NCI-H2196 (cell line): Measurements from ENCODE around the gene GREB1L.
"Not testable (repeated sequence)": the region's sequence is repeated elsewhere in the genome, so short reads cannot be mapped to it uniquely, and the experiment has no call there.

Experiments used
- DNase-seq: peaks from one replicate; lab custom pipeline; 2025; ENCODE audit not compliant: unreplicated experiment; lab: John Stamatoyannopoulos, UW

The GREB1L gene

GRCh38 chr18:21242141-21242779, at the start of gene GREB1L:
TSS of gene GREB1L (plus strand) at chr18:21242232. CDS start at chr18:21383519, 141,287 bp downstream.
- DNase-seq, result peak; percentile 29

DNA sequence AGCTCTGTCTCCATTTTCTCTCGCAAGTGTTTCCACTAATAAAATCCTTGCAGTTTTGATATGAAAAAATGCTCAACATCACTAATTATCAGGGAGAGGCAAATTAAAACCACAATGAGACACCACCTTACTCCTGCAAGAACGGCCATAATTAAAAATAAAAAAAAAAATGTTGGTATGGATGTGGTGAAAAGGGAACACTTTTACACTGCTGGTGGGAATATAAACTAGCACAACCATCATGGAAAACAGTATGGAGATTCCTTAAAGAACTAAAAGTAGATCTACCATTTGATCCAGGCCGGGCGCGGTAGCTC, 49.8 kb upstream of the GREB1L start:
- no peak for DNase-seq

- DNase-seq, result peak; percentile 36
These were observed 46.9 kb upstream of the GREB1L start for GRCh38 chr18:21194871-21195771.

GRCh38 chr18:21196426-21196825, 45.6 kb upstream of the GREB1L start:
- DNase-seq, result no peak

- DNase-seq, result no peak
These were observed 38.9 kb upstream of the GREB1L start for GRCh38 chr18:21203126-21203525.

- DNase-seq, result no peak
These were observed 38.3 kb upstream of the GREB1L start for GRCh38 chr18:21203542-21204241.

- no peak for DNase-seq
These were observed 36.3 kb upstream of the GREB1L start for GRCh38 chr18:21205695-21206094.

DNA sequence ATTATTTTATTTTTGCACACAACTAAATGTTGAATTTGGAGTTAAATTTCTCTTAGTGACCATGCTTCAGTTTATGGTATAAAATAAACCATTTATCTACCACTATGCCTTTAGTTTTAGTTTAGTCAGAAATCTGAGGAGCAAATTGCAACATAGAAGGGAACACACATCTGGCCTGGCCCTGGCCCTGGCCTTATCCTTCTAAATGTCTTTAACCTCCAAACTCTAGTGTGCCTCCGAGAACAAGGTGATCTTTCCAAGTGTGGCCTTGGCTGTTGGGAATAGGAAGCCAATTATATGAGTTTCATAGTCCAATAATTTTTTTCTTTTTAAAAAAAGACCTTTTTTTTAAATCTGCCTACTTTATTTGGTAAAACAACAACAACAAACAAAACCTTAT, 31.8 kb upstream of the GREB1L start:
- no peak for DNase-seq

DNA sequence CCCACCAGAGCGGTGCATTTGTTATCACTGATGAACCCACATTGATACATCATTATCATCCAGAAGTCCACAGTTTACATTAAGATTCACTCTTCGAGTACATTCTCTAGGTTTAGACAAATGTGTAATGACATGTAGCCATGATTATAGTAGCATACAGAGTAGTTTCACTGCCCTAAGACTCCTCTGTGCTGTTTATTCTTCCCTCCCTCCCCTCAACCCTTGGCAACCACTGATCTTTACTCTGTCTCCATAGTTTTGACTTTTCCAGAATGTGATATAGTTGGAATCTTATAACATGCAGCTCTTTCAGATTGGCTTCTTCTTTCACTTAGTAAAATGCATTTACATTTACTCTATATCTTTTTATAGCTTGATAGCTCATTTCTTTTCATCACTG, 31.2 kb upstream of the GREB1L start:
- no peak for DNase-seq

GRCh38 chr18:21214409-21214808, 27.6 kb upstream of the GREB1L start:
- not testable (repeated sequence) for DNase-seq

GRCh38 chr18:21215490-21215889, 26.5 kb upstream of the GREB1L start:
- no peak for DNase-seq

DNA sequence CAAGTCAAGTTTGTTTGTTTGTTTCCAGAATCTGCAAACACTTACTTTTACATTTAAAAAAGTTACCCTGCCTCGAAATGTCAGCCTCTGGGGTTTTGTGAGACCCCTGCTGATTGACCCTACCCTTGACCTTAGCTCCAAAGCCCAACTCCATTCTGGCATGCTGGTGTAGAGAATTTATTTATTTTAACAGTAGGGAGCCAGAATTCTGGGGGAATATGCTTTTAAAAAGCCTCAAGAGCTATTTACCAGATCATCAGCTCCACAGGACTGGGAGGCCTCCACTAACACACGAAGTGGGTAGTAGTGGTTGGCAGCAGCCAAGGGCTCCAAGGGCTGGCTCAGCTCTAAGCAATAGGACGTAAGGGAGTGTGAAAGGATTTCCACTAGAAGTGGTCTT, 23.2 kb upstream of the GREB1L start:
- DNase-seq, result no peak

- DNase-seq, result no peak
These were observed 11.6 kb upstream of the GREB1L start for GRCh38 chr18:21230436-21230835.

DNA sequence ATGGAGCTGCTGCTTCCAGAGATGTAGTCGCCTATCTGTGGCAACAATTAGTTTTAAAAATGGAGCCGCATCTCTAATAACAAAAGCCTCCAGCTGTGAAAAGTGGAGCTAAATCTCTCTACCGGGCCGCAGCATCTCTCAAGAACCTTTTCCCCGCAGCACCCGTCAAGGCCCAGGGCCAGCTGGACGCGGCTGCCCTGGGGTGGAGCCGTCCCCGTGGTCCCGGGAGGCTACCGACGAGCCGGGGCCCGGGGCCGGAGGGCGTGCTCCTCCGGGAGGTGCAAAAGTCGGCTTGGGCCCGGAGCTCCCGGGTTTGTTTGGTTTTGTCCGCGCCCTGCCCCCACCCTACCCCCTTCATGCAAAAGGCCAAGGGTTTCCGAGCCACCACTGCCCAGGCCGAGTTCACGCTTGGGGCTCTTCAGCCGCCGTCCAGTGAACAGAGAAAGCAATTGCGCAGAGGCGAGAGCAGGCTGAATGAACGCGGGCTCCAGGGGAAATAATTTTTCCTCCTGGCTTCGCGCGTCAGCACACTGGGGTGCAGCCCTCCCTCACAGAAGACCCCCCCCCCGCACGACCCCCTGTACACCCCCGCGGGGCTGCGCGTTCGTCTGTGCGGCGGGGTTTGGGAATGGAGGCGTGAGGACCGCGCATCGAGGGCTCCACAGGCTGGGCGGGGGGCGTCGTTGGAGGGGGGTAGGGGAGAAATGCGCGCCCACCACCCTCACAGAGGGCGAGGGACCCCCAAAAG, 557 bp upstream of the GREB1L start:
- DNase-seq, result no peak

- DNase-seq, result no peak
These were observed 859 bp downstream of the GREB1L start for GRCh38 chr18:21242780-21243401.

GRCh38 chr18:21254576-21254975, 12.5 kb downstream of the GREB1L start:
- DNase-seq, result no peak

- no peak for DNase-seq
These were observed 13.2 kb downstream of the GREB1L start for GRCh38 chr18:21255211-21255610.

- no peak for DNase-seq
These were observed 15.4 kb downstream of the GREB1L start for GRCh38 chr18:21257386-21257785.

DNA sequence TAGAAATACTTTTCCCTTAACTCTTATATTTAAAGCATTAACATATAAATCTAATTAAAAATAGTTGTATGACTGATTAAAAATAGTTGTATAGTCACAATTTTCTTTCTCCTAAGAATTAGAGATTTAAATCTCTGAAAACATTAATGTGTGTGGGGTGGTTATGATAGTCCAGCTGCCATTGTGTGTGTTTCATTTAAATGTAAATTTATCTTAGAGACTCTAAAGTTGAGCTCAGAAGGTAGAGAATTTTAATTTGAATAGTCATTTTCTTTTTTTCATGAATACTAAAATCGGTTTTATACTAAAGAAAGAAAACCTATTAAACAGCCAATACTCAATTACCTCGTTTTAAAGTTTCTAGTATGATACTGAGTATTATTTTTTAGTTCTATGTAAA, 18.6 kb downstream of the GREB1L start:
- DNase-seq, result no peak

DNA sequence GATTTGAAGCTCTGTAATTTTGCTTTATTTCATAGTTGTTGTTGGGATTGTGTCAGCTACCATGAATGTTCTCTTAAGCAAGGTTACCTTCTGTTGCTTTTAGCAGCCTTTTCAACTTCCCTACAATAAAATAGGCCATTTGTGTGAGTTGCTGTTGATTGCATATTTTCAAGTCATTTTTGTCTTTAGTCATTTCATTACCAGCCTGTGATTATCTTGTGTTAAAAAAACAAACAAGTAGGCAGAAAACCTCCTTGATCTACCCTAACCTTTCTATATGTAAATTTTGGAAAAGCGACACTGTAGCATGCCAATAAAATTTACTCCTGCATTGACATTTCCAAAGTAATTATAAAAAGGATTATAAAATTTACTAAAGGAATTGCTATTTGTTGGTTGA, 19.3 kb downstream of the GREB1L start:
- DNase-seq, result no peak

- DNase-seq, result no peak
These were observed 20.2 kb downstream of the GREB1L start for GRCh38 chr18:21262244-21262643.
